ENCODE data around the gene WWTR1. TPM values are rescaled to one million over a fixed set of nuclear protein-coding genes. Genes with fewer than 3 reads are reported as not detected.

WWTR1 gene
- total RNA-seq, 1 experiment from 2014 or later, result 73.5 TPM

DNA sequence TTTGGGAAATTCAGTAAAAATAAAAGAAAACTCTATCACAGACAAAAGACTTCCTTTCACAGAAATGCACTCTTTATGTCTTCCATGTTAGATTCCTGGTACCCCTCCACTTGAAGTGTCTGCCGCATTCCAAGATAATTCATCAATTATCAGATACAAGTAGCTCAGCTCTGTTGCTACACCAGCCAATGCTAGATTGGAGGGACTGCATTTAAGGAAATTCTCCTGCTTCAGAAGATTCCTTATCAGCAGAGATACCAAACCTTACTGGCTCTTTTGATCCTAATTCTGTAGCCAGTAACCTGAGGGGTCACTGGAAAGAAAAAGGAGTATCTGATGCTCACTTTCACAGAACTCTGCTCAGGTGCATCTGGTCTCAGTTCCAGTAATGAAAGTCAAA, 119.5 kb downstream of the WWTR1 start:
- Histone ChIP-seq H3K9me2 (ENCODE audit: insufficient read depth) (no peaks in the 10 kb centered on the region), H3K9me3 (ENCODE audit: insufficient read depth, low read depth) (no peaks in the 10 kb centered on the region), H3K4me2 (no peak overlapping the region), H3K27ac (no peak overlapping the region), H3K27me3 (ENCODE audit: insufficient read depth, low read depth) (no peaks in the 10 kb centered on the region), H4K20me1 (ENCODE audit: insufficient read depth) (no peaks in the 10 kb centered on the region; the same call in none of the 2 replicates), H3K79me2 (ENCODE audit: low read depth) (peaks cover 41% of the 10 kb centered on the region), H2AFZ (no peak overlapping the region), H3K4me1 (replicated peaks; ENCODE audit: insufficient read depth) (no peaks in the 10 kb centered on the region), H3F3A (ENCODE audit: insufficient read depth, low read depth) (0 out of 2 replicates have a peak, but pooled peaks cover 11% of the 10 kb centered on the region), H3K4me3 (no peak overlapping the region), H3K36me3 (ENCODE audit: low read depth) (peaks cover 25% of the 10 kb centered on the region)
- ChIA-PET CTCF (interaction anchor here (0.6 kb wide), 1 partner anchor 29 kb away, joined by 4 read pairs; no protein-coding TSS in a partner anchor), POLR2A (ENCODE audit: unreplicated experiment) (no interaction called here)
- BruUV-seq (replicated peaks), result no TSS peak
- DNase-seq, result no peak
- intact Hi-C loops (cut with micrococcal nuclease; ENCODE audit: unreplicated experiment), result no loop called here
- TF ChIP-seq EZH2 (IDR thresholded peaks at IDR 0.05; ENCODE audit: low read depth), result no peak
- TF ChIP-seq, protein P1, sequence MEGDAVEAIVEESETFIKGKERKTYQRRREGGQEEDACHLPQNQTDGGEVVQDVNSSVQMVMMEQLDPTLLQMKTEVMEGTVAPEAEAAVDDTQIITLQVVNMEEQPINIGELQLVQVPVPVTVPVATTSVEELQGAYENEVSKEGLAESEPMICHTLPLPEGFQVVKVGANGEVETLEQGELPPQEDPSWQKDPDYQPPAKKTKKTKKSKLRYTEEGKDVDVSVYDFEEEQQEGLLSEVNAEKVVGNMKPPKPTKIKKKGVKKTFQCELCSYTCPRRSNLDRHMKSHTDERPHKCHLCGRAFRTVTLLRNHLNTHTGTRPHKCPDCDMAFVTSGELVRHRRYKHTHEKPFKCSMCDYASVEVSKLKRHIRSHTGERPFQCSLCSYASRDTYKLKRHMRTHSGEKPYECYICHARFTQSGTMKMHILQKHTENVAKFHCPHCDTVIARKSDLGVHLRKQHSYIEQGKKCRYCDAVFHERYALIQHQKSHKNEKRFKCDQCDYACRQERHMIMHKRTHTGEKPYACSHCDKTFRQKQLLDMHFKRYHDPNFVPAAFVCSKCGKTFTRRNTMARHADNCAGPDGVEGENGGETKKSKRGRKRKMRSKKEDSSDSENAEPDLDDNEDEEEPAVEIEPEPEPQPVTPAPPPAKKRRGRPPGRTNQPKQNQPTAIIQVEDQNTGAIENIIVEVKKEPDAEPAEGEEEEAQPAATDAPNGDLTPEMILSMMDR (conservative IDR thresholded peaks at IDR 0.05), result no peak

GRCh38 chr3:149536429-149536828, 121.4 kb downstream of the WWTR1 start:
- POLR2A ChIA-PET (ENCODE audit: unreplicated experiment), result no interaction called here
- H4K20me1 ChIP-seq (ENCODE audit: insufficient read depth), result no peaks in the 10 kb centered on the region; the same call in none of the 2 replicates

GRCh38 chr3:149535333-149535685, 122.5 kb downstream of the WWTR1 start:
- TF ChIP-seq, protein P1 (conservative IDR thresholded peaks at IDR 0.05), result no peak
- no peak for TF ChIP-seq EZH2 (IDR thresholded peaks at IDR 0.05; ENCODE audit: low read depth)
- Histone ChIP-seq H3K27ac (no peak overlapping the region), H3F3A (ENCODE audit: insufficient read depth, low read depth) (0 out of 2 replicates have a peak, but pooled peaks cover 11% of the 10 kb centered on the region), H4K20me1 (ENCODE audit: insufficient read depth) (no peaks in the 10 kb centered on the region; the same call in 1 of the 2 replicates), H3K9me2 (ENCODE audit: insufficient read depth) (no peaks in the 10 kb centered on the region), H3K36me3 (ENCODE audit: low read depth) (0 out of 2 replicates have a peak, but pooled peaks cover 3% of the 10 kb centered on the region), H3K27me3 (ENCODE audit: insufficient read depth, low read depth) (no peaks in the 10 kb centered on the region), H3K4me2 (no peak overlapping the region), H3K79me2 (ENCODE audit: low read depth) (peaks cover 35% of the 10 kb centered on the region), H3K4me1 (replicated peaks; ENCODE audit: insufficient read depth) (no peaks in the 10 kb centered on the region), H3K4me3 (no peak overlapping the region), H3K9me3 (ENCODE audit: insufficient read depth, low read depth) (no peaks in the 10 kb centered on the region), H2AFZ (no peak overlapping the region)
- no peak for DNase-seq
- ChIA-PET POLR2A (ENCODE audit: unreplicated experiment) (no interaction called here), CTCF (no interaction called here)
- intact Hi-C loops (cut with micrococcal nuclease; ENCODE audit: unreplicated experiment), result no loop called here
- no TSS peak for BruUV-seq (replicated peaks)

More at GRCh38 chr3:149536429-149536828, 121.4 kb downstream of the WWTR1 start:
- CTCF ChIA-PET, result interaction anchor here (0.6 to 0.7 kb wide), 4 partner anchors 10 to 258 kb away, joined by 3 to 15 read pairs (median 4); no protein-coding TSS in a partner anchor
- no peak for DNase-seq
- no peaks in the 10 kb centered on the region for H3K4me1 ChIP-seq (replicated peaks; ENCODE audit: insufficient read depth)
- intact Hi-C loops (cut with micrococcal nuclease; ENCODE audit: unreplicated experiment), result no loop called here
- no peaks in the 10 kb centered on the region for H3K9me3 ChIP-seq (ENCODE audit: insufficient read depth, low read depth)
- no peak overlapping the region for H3K4me2 ChIP-seq
- H3F3A ChIP-seq (ENCODE audit: insufficient read depth, low read depth), result 0 out of 2 replicates have a peak, but pooled peaks cover 11% of the 10 kb centered on the region
- TF ChIP-seq EZH2 (IDR thresholded peaks at IDR 0.05; ENCODE audit: low read depth), result no peak
- TF ChIP-seq, protein P1 (conservative IDR thresholded peaks at IDR 0.05), result no peak
- H3K36me3 ChIP-seq (ENCODE audit: low read depth), result peaks cover 7% of the 10 kb centered on the region; the same call in 1 of the 2 replicates
- no peak overlapping the region for H3K4me3 ChIP-seq
- no peak overlapping the region for H2AFZ ChIP-seq
- H3K27me3 ChIP-seq (ENCODE audit: insufficient read depth, low read depth), result no peaks in the 10 kb centered on the region
- no peak overlapping the region for H3K27ac ChIP-seq
- peaks cover 35% of the 10 kb centered on the region for H3K79me2 ChIP-seq (ENCODE audit: low read depth)
- no peaks in the 10 kb centered on the region for H3K9me2 ChIP-seq (ENCODE audit: insufficient read depth)
- no TSS peak for BruUV-seq (replicated peaks)
